HG02763 (cell line): ENCODE results near the gene MGMT.

Experiments used
- ATAC-seq: cut with Tn5 transposase; IDR thresholded peaks from one replicate; pipeline ENCODE4 v1.9.1; 2021; ENCODE audit warnings: mild to moderate bottlenecking, moderate library complexity; ENCODE audit not compliant: unreplicated experiment

Gene MGMT

GRCh38 chr10:129768437-129769355, 301.7 kb downstream of the MGMT start:
- no peak for ATAC-seq

DNA sequence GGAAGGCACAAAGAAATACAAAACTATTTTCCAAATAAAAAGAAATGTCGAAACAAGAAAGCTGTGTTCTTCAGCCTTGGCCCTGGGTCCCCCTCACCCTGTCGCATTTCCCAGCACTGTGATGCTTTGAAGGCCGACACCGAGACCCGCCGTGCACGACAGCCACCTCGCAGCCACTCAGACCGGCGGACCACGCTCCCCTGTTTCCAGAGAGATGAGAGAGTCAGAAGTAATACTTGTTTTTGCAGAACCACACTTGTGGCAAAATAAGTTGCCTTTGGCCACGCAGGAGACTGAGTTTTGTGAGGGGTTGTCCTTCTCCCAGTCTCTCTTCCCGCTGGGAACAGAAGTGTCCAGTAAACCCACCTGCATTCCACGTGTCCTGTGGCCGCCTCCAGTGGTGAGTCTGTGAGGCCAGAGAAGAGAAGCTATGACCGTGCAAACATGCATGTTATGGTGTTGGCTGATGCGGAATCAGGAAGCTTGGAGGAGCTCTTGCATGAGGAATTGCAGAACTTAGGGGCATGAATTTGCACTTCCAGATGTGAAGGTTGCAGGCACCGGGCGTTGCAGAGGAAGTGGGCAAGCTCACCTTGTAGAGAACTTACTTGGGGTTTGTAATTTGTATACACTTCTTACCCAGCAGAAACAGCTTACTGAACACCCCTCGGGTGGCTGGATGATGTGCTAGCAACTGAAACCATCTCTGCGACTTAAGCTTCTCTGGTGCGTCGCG, 302.5 kb downstream of the MGMT start:
- ATAC-seq = no peak

DNA sequence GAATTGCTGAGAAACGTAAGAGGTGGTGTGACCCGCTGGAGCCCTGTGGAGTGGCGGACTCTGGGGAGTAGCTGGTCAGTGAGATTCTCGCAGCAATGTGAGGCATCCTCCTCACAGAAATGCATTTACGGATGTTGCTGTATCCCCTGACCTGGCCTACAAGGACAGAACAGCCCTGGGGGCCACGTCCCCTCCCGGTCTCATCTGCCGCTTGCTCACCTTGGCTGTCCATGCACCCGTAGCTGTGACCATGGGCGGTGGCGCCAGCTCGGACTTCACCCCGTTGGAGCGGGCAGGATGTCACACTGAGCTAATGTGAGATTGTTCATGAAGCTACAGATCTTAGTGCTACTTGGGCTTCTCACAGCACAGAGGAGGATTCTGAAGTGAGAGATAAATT, 303.2 kb downstream of the MGMT start:
- ATAC-seq = no peak

DNA sequence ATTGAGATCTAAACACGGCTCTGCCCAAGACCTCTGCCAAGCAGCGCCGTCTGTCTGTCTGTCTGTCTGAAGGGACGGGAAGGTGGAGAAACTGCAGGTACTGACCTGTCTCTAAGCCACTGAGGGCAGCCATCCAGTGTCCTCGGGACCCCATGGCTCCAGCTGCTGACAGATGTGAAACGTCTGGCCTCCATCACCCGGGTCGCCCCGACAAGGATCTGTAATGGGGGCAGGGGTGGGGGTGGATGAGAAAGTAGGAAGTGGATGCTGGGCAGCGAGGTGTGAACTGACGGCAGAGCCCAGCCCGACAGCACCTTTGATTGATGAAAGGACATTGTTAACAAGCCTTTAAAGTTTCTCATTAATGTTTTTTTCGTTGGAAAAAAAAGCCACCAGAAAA, 304.0 kb downstream of the MGMT start:
- no peak for ATAC-seq

GRCh38 chr10:129771576-129771975, 304.5 kb downstream of the MGMT start:
- no peak for ATAC-seq

- no peak for ATAC-seq
Measured at GRCh38 chr10:129771991-129772431, 305.0 kb downstream of the MGMT start.

DNA sequence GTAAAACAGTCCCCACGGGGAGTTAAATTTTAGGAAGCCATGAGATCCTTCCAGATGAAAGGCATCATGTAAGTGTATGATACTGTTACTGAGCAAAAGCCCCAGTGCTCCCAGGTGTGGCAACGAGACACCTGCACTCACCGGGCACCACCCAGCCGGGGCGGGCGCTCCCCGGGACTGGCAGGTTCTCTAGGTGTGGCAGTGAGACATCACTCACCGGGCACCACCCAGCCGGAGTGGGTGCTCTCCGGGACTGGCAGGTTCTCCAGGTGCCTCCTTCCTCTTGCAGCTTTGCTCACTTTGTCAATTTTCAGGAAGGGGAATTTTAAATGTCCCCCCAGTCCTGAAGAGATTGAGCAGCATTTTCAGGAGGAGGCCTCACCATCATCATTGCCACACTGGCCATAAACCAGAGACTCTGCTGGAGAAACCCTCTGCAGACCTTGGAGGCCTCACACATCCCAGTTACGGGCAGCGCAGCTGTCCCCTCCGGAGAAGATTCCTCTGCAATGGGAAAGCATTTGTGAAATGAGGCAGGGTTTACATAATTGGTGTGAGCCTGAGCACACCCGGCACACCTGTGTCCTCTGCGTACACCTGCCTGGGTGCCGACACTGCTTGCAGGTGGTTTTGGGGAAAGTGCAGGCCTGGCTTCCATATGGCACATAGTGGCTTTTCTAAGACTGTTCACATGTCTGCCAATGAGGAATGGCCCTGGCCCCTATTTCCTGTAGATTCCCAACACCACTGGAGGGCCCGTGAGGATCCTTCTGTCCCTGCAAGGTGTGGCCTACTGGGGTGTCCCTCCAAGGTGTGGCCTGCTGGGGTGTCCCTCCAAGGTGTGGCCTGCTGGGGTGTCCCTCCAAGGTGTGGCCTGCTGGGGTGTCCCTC, 305.7 kb downstream of the MGMT start:
- no peak for ATAC-seq

GRCh38 chr10:129773359-129773990, 306.4 kb downstream of the MGMT start:
- ATAC-seq = no peak

GRCh38 chr10:129774082-129774735, 307.2 kb downstream of the MGMT start:
- ATAC-seq = no peak

GRCh38 chr10:129774736-129775401, 307.8 kb downstream of the MGMT start:
- ATAC-seq = no peak

GRCh38 chr10:129775681-129776080, 308.6 kb downstream of the MGMT start:
- ATAC-seq = no peak

DNA sequence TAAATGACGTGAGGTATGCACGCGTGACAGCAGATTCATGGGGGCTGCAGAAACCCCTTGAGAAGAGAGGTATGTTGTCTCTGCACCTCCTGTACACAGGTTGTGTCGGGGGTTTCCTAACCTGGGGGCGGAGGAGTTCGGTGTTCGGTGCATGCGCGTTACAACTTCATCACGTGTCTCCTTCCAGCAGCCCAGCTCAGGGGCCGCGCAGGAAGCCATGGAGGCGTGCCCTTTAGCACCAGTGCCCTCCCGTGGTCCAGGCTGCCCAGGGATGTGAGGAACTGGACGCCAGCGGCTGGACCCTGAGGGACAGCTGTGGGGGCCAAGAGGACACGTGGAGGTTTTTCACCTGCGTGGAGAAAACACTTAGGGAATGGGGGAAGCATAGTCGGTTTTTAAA, 310.6 kb downstream of the MGMT start:
- no peak for ATAC-seq

DNA sequence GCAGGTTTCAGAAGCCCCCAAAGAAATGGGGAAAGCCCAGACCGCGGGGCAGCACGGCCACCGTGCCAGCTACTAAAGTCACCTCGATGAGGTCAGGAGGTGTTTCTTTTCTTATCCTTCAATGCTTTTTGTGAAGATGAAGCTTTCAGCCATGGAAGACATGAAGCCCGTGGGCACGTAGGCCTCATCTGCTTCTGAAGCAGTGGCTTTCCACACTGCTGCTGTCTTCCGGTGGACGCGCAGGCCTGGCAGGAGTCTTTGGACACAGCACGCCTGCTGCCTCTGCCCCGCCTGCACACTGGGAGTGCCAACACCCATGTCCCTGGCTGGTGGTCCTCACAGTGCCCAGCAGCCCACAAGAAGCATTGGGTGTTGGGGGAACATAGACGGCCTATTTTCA, 311.5 kb downstream of the MGMT start:
- ATAC-seq = no peak

- ATAC-seq = no peak
Measured at GRCh38 chr10:129779126-129780111, 312.4 kb downstream of the MGMT start.

DNA sequence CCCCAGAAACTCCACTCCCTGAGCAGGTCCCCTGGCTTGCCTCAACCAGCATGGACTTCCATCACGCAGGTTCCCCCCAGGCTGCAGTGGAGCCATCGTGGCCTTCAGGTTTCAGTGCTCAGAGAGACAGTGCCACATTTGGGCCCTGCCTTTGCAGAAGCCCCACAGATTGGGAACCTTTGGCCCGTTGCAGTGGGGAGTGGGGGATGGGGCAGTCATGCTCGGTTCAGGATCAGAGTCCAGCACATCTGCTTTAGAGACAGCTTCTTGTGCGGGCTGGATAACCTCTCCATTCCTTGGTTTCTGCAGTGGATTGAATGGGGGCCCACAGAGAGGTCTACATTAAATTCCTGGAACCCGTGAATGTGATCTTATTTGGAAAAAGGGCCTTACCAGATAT, 313.2 kb downstream of the MGMT start:
- no peak for ATAC-seq

- ATAC-seq = no peak
Measured at GRCh38 chr10:129780901-129781795, 314.1 kb downstream of the MGMT start.

DNA sequence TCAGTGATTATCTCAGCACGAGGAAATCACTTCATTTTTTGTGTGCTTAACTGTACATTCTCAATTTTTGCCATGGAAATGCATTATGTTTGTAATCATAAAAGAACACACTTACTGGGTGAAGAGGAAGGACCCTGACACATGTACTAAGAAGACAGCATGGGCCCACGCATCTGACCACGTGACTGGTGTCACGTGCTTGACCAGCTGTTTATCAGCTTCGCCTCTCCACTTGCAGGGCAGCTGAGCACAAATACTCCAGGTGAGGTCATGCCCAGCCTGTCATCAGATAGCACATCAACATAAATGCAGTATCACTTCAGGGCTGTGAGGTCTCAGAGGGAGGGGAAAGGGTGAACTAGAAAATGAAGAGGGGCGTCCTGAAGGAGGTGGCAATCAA, 317.2 kb downstream of the MGMT start:
- no peak for ATAC-seq
